HCT116 (cell line): ENCODE results near the gene IFI27L2. TPM values are rescaled to one million over a fixed set of nuclear protein-coding genes. Genes with fewer than 3 reads are reported as not detected.

Source experiments
- ATAC-seq: fragments of 200-7000 bp; cut with Tn5 transposase; 2 replicates; pipeline ENCODE4 v1.9.1; 2020; ENCODE audit warnings: mild to moderate bottlenecking, moderate library complexity
- BruUV-seq: library from RNA; stranded (reverse); fragments of 400-500 nt; replicated peaks from 2 replicates; lab custom pipeline; 2021; lab: Mats Ljungman, UMichigan
- CTCF ChIA-PET: fragments of 300-600 bp; sonication (Branson Sonifier 250); formaldehyde crosslinking; loops from one replicate; lab custom pipeline; 2021; ENCODE audit warnings: antibody characterized with exemption; lab: Charles Lee
- POLR2A ChIA-PET: fragments of 300-600, 350-600 bp; sonication (Branson Sonifier 250); formaldehyde crosslinking; loops from one replicate; lab custom pipeline; 2021; ENCODE audit warnings: antibody characterized with exemption; lab: Charles Lee
- RAD21 ChIA-PET, 2 experiments: fragments of 300-600 bp; sonication (Branson Sonifier 250); formaldehyde crosslinking; loops; one replicate each; lab custom pipeline; 2023; ENCODE audit warnings: low total read pairs in 2 of 2; ENCODE audit not compliant: uncharacterized antibody in 2 of 2, unreplicated experiment in 2 of 2, low non-redundant PET in 1 of 2; lab: Charles Lee
- DNase-seq: peaks from one replicate; pipeline ENCODE4 v3.0.0-alpha.2; 2010; ENCODE audit warnings: low read depth, low spot score
- H2AFZ ChIP-seq: fragments of 200-600 bp; shearing (Covaris generic), sonication (generic); 2 replicates; pipeline ENCODE4 v1.6.1; 2017; ENCODE audit warnings: low read depth, mixed run types, mixed read lengths, antibody characterized with exemption, low read length; ENCODE audit not compliant: poor library complexity, severe bottlenecking
- H3K27ac ChIP-seq: 2 replicates; pipeline ENCODE4 v1.5.1; 2012; ENCODE audit warnings: low read depth, low read length
- H3K27me3 ChIP-seq: fragments of 200-600 bp; sonication (generic); 2 replicates; pipeline ENCODE4 v1.6.1; 2016; ENCODE audit warnings: mixed run types, low read length, mixed read lengths; ENCODE audit not compliant: insufficient read depth
- H3K36me3 ChIP-seq, 2 experiments: fragments of 200-500 bp in 1 of 2; fragments of 200-600 bp in 1 of 2; sonication (Bioruptor generic) in 1 of 2; sonication (generic) in 1 of 2; 2 replicates each; pipeline versions ENCODE4 v1.5.1 to v1.6.1; 2014 to 2016; ENCODE audit warnings: low read length in 2 of 2, inconsistent platforms in 1 of 2, mixed read lengths in 1 of 2, mixed run types in 1 of 2; ENCODE audit not compliant: insufficient read depth in 2 of 2, control insufficient read depth in 1 of 2
- H3K4me1 ChIP-seq, 2 experiments: fragments of 200-600 bp in 1 of 2; sonication (generic) in 1 of 2; 2 replicates each; pipeline versions ENCODE4 v1.5.1 to v1.6.1; 2012 to 2017; ENCODE audit warnings: low read length in 2 of 2, inconsistent platforms in 1 of 2, mild to moderate bottlenecking in 1 of 2, mixed read lengths in 1 of 2, mixed run types in 1 of 2, moderate library complexity in 1 of 2; ENCODE audit not compliant: insufficient read depth in 2 of 2, control insufficient read depth in 1 of 2
- H3K4me2 ChIP-seq: fragments of 200-600 bp; sonication (generic); 2 replicates; pipeline ENCODE4 v1.6.1; 2017; ENCODE audit warnings: mixed run types, low read length, mixed read lengths
- H3K4me3 ChIP-seq, 2 experiments: fragments of 200-600 bp in 1 of 2; sonication (generic) in 1 of 2; replicated peaks in 1 of 2; 2 replicates each; pipeline ENCODE4 v1.5.1; 2011 to 2016; ENCODE audit warnings: low read length in 2 of 2, control low read depth in 1 of 2, low read depth in 1 of 2, mild to moderate bottlenecking in 1 of 2, mixed read lengths in 1 of 2, mixed run types in 1 of 2
- H3K79me2 ChIP-seq: fragments of 200-600 bp; sonication (generic); 2 replicates; pipeline ENCODE4 v1.6.1; 2017; ENCODE audit warnings: mild to moderate bottlenecking, mixed run types, low read length, moderate library complexity, mixed read lengths; ENCODE audit not compliant: insufficient read depth
- H3K9ac ChIP-seq: fragments of 200-600 bp; sonication (generic); 2 replicates; pipeline ENCODE4 v1.6.1; 2016; ENCODE audit warnings: low read length, mixed read lengths
- H3K9me2 ChIP-seq: fragments of 200-600 bp; sonication (generic), shearing (Covaris generic); 2 replicates; pipeline ENCODE4 v1.6.1; 2017; ENCODE audit warnings: mixed run types, mild to moderate bottlenecking, moderate library complexity; ENCODE audit not compliant: insufficient read depth
- H3K9me3 ChIP-seq, 2 experiments: fragments of 200-500 bp in 1 of 2; fragments of 200-600 bp in 1 of 2; sonication (Bioruptor generic) in 1 of 2; sonication (generic) in 1 of 2; 2 replicates each; pipeline ENCODE4 v1.6.1; 2014 to 2017; ENCODE audit warnings: low read length in 2 of 2, mixed read lengths in 2 of 2, inconsistent platforms in 1 of 2, low read depth in 1 of 2, mild to moderate bottlenecking in 1 of 2, mixed run types in 1 of 2, moderate library complexity in 1 of 2; ENCODE audit not compliant: control insufficient read depth in 1 of 2, insufficient read depth in 1 of 2
- H4K20me1 ChIP-seq: fragments of 200-600 bp; sonication (generic), shearing (Covaris generic); 2 replicates; pipeline ENCODE4 v1.6.1; 2017; ENCODE audit warnings: mixed run types, mild to moderate bottlenecking, moderate library complexity; ENCODE audit not compliant: insufficient read depth
- ATF3 ChIP-seq: IDR thresholded peaks from 2 replicates; pipeline ENCODE4 v1.6.1; 2012
- CEBPB ChIP-seq: IDR thresholded peaks from 2 replicates; pipeline ENCODE4 v1.6.1; 2012; ENCODE audit warnings: low read depth
- CTCF ChIP-seq, 3 experiments: fragments of 200-600 bp in 1 of 3; sonication (generic) in 1 of 3; IDR thresholded peaks in 2 of 3; conservative IDR thresholded peaks in 1 of 3; 2 replicates each; pipeline ENCODE4 v1.5.1; 2012 to 2017; ENCODE audit warnings: low read depth in 2 of 3, low read length in 2 of 3, antibody characterized with exemption in 1 of 3, borderline replicate concordance in 1 of 3, control low read depth in 1 of 3, mild to moderate bottlenecking in 1 of 3, mixed read lengths in 1 of 3, mixed run types in 1 of 3, moderate library complexity in 1 of 3; ENCODE audit not compliant: insufficient read depth in 1 of 3
- ELF1 ChIP-seq: IDR thresholded peaks from 2 replicates; pipeline ENCODE4 v1.6.1; 2012; ENCODE audit warnings: low read depth, borderline replicate concordance
- EZH2 ChIP-seq: fragments of 200-600 bp; sonication (generic); IDR thresholded peaks from 2 replicates; pipeline ENCODE4 v1.6.1; 2017; ENCODE audit warnings: antibody characterized with exemption, mixed run types
- EZH2phosphoT487 ChIP-seq: fragments of 200-600 bp; IDR thresholded peaks from 2 replicates; pipeline ENCODE4 v1.6.1; 2018; ENCODE audit warnings: antibody characterized with exemption, borderline replicate concordance
- FOSL1 ChIP-seq: IDR thresholded peaks from 2 replicates; pipeline ENCODE4 v1.6.1; 2012; ENCODE audit warnings: low read depth
- JUND ChIP-seq: IDR thresholded peaks from 2 replicates; pipeline ENCODE4 v1.6.1; 2012
- POLR2A ChIP-seq: IDR thresholded peaks from 2 replicates; pipeline ENCODE4 v1.7.0; 2011; ENCODE audit warnings: borderline replicate concordance; ENCODE audit not compliant: insufficient read depth, insufficient read length; ENCODE audit errors: extremely low read depth
- RAD21 ChIP-seq: IDR thresholded peaks from 2 replicates; pipeline ENCODE4 v1.6.1; 2012; ENCODE audit warnings: low read depth, mild to moderate bottlenecking
- SIN3A ChIP-seq: IDR thresholded peaks from 2 replicates; pipeline ENCODE4 v1.6.1; 2012; ENCODE audit warnings: low read depth
- intact Hi-C: fragments of 100-400 bp; cut with micrococcal nuclease; formaldehyde crosslinking; loops from 2 replicates; pipeline ENCODE4 v1.10.0; 2022
- total RNA-seq: library from RNA; stranded (reverse); gene quantifications from one replicate; pipeline ENCODE4 v1.2.1, GENCODE V29; 2021; ENCODE audit not compliant: unreplicated experiment

Gene IFI27L2
- total RNA-seq, 1 experiment from 2014 or later = 42.9 TPM

- BruUV-seq = no TSS peak
- H3K27ac ChIP-seq = no peak overlapping the region
- H3K27me3 ChIP-seq = no peaks in the 10 kb centered on the region
- intact Hi-C loops = no loop called here
- ChIA-PET POLR2A (interaction anchor here (0.7 kb wide), 1 partner anchor 24 kb away, joined by 3 read pairs; no protein-coding TSS in a partner anchor), CTCF (interaction anchor here (1.0 to 1.8 kb wide), 2 partner anchors 10 to 34 kb away, joined by 3 to 6 read pairs; no protein-coding TSS in a partner anchor), RAD21 (no interaction called here)
- H3K4me2 ChIP-seq = no peak overlapping the region
- H4K20me1 ChIP-seq = no peaks in the 10 kb centered on the region
- H3K79me2 ChIP-seq = no peaks in the 10 kb centered on the region
- H3K9me2 ChIP-seq = no peaks in the 10 kb centered on the region
- H3K36me3 ChIP-seq = no peaks in the 10 kb centered on the region
- no peak overlapping the region for H3K9ac ChIP-seq
- DNase-seq (no peak), ATAC-seq (no peak)
- peaks cover 3 to 11% of the 10 kb centered on the region in 2 experiments; a peak in 3 of 4 replicates for H3K4me1 ChIP-seq
- H3K9me3 ChIP-seq = no peaks in the 10 kb centered on the region
- H3K4me3 ChIP-seq = no peak overlapping the region
- no peak overlapping the region for H2AFZ ChIP-seq
- no peak for TF ChIP-seq SIN3A
- no peak for TF ChIP-seq FOSL1
- no peak for TF ChIP-seq POLR2A
- TF ChIP-seq RAD21 = no peak
- no peak for TF ChIP-seq EZH2phosphoT487
- TF ChIP-seq JUND = no peak
- no peak for TF ChIP-seq ATF3
- no peak for TF ChIP-seq ELF1
- no peak for TF ChIP-seq CTCF (IDR thresholded peaks at IDR 0.05 in 2 of 3, conservative IDR thresholded peaks at IDR 0.05 in 1 of 3; ENCODE audit: borderline replicate concordance in 1 of 3, insufficient read depth in 1 of 3, low read depth in 2 of 3, low read length in 2 of 3)
These were observed 40.7 kb upstream of the IFI27L2 start for GRCh38 chr14:94170136-94170535.

GRCh38 chr14:94165744-94166143, 36.3 kb upstream of the IFI27L2 start:
- BruUV-seq = no TSS peak
- no peaks in the 10 kb centered on the region for H3K9me3 ChIP-seq
- DNase-seq (no peak), ATAC-seq (no peak)
- POLR2A ChIA-PET = no interaction called here
- intact Hi-C loops = no loop called here
- no peaks in the 10 kb centered on the region for H3K79me2 ChIP-seq
- no peak overlapping the region for H3K4me2 ChIP-seq
- CTCF ChIA-PET = no interaction called here
- H3K9me2 ChIP-seq = no peaks in the 10 kb centered on the region
- no peaks in the 10 kb centered on the region for H4K20me1 ChIP-seq
- RAD21 ChIA-PET = no interaction called here
- no peaks in the 10 kb centered on the region for H3K27me3 ChIP-seq
- H3K36me3 ChIP-seq = no peaks in the 10 kb centered on the region
- H3K4me1 ChIP-seq = no peaks in the 10 kb centered on the region
- H3K4me3 ChIP-seq = no peak overlapping the region
- H3K27ac ChIP-seq = no peak overlapping the region
- H2AFZ ChIP-seq = no peak overlapping the region
- no peak for TF ChIP-seq CEBPB
- TF ChIP-seq EZH2 = no peak
- no peak for TF ChIP-seq JUND
- no peak for TF ChIP-seq POLR2A
- no peak overlapping the region for H3K9ac ChIP-seq
